Gastrocnemius medialis (tissue), 4 donors: Measurements from ENCODE around the gene CCDC85C.

Experiments used
- CTCF ChIP-seq, 5 experiments: fragments of 450-650 bp in 3 of 5; fragments of 200-600 bp in 2 of 5; sonication (generic) in 2 of 5; IDR thresholded peaks in 4 of 5; conservative IDR thresholded peaks in 1 of 5; 1 replicate in 4 of 5; 2 replicates in 1 of 5; pipeline ENCODE4 v1.5.1; 2016 to 2019; ENCODE audit warnings: antibody characterized with exemption in 5 of 5, mild to moderate bottlenecking in 3 of 5, moderate library complexity in 3 of 5
- POLR2A ChIP-seq, 2 donors: fragments of 450-650 bp; IDR thresholded peaks; one replicate each; pipeline ENCODE4 v1.6.1; 2017; ENCODE audit warnings: antibody characterized with exemption in 2 of 2, mild to moderate bottlenecking in 2 of 2, moderate library complexity in 2 of 2

- TF ChIP-seq CTCF (IDR thresholded peaks at IDR 0.05 in 4 of 5, conservative IDR thresholded peaks at IDR 0.05 in 1 of 5), result no peak
- no peak for TF ChIP-seq POLR2A (IDR thresholded peaks at IDR 0.05)
Observed at GRCh38 chr14:99550387-99550992, 53.5 kb downstream of the CCDC85C start.
